Activated naive CD4-positive, alpha-beta T cell treated with anti-CD3 and anti-CD28 coated beads, Interleukin-2, amount 50 U/mL, for 24 hours (primary cell): ENCODE measurements around the gene GOLGA8N.
A peak's percentile ranks its signal among the peaks of the same experiment; 100 is the strongest.
"Not testable (repeated sequence)": the region's sequence is repeated elsewhere in the genome, so short reads cannot be mapped to it uniquely, and the experiment has no call there.

ENCODE experiments used
- H3K27ac Mint-ChIP-seq: one replicate; pipeline ENCODE4 v1.8.0; 2021; ENCODE audit warnings: mild to moderate bottlenecking, mixed read lengths
- H3K27me3 Mint-ChIP-seq: one replicate; pipeline ENCODE4 v1.8.0; 2021; ENCODE audit warnings: mixed read lengths
- H3K36me3 Mint-ChIP-seq: one replicate; pipeline ENCODE4 v1.8.0; 2021; ENCODE audit warnings: mixed read lengths
- H3K4me1 Mint-ChIP-seq: one replicate; pipeline ENCODE4 v1.8.0; 2021; ENCODE audit warnings: mixed read lengths
- H3K4me3 Mint-ChIP-seq: one replicate; pipeline ENCODE4 v1.8.0; 2021; ENCODE audit warnings: mild to moderate bottlenecking, mixed read lengths
- H3K9me3 Mint-ChIP-seq: one replicate; pipeline ENCODE4 v1.8.0; 2021; ENCODE audit warnings: mixed read lengths

The GOLGA8N gene

DNA sequence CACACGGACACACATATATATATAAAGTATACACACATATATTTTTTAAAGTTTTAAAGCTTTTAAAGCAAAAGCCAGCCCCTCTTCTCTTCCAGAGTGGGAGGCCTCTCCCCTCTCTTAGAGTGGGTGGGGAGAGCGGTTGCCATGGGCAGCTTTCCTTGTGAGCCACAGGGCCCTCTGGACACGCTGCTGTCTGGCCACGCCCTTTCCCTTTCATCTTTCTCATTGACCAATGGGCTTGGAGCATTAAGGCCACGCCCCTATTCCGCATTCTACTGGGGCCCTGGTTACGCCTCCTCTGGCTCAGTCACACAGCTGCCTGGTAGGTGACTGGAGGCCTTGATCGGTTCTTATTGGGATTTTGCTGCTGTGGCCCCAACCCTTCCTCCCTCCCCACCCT is at the start of gene GOLGA8N:
GOLGA8N (plus strand) TSS at position 306 of the 400 bp plus-strand sequence.
- H3K36me3 Mint-ChIP-seq, H3K27me3 Mint-ChIP-seq, H3K4me3 Mint-ChIP-seq, H3K9me3 Mint-ChIP-seq, H3K27ac Mint-ChIP-seq, H3K4me1 Mint-ChIP-seq: not testable (repeated sequence)

DNA sequence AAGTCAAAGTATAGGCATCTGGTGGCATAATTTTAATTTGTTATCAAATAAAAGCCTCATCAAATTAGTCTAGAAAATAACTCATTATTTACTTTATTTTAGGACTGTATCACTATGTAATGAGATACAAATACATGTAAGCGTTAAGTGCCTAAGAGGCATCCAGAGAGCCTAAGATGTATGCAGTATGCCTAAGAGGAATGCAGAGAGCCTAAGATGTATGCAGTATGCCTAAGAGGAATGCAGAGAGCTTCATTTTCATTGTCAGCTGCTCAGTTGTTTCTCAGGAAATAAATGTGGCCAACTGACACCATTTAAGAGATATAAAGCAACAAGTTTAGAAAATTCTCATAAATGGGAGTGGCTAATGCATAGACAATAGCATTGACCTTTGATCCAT is 49.8 kb upstream of the GOLGA8N start:
- H3K27me3 Mint-ChIP-seq, H3K4me1 Mint-ChIP-seq, H3K9me3 Mint-ChIP-seq, H3K27ac Mint-ChIP-seq, H3K4me3 Mint-ChIP-seq, H3K36me3 Mint-ChIP-seq: not testable (repeated sequence)

DNA sequence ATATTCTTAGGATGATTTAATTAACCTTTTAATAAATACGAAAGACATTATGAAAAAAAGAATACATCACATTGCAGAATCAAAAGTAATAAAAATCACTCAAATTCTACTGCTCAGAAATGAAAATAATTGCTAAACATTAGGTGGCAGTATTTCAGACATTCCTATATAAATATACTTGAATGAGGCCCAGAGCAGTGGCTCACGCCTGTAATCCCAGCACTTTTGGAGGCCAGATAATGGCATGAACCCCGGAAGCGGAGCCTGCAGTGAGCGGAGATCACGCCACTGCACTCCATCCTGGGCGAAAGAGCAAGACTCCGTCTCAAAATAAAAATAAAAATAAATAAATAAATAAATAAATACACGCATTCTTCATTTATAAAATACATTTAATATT is 48.1 kb upstream of the GOLGA8N start:
- H3K9me3 Mint-ChIP-seq, H3K27ac Mint-ChIP-seq, H3K36me3 Mint-ChIP-seq, H3K4me1 Mint-ChIP-seq, H3K4me3 Mint-ChIP-seq, H3K27me3 Mint-ChIP-seq: not testable (repeated sequence)

DNA sequence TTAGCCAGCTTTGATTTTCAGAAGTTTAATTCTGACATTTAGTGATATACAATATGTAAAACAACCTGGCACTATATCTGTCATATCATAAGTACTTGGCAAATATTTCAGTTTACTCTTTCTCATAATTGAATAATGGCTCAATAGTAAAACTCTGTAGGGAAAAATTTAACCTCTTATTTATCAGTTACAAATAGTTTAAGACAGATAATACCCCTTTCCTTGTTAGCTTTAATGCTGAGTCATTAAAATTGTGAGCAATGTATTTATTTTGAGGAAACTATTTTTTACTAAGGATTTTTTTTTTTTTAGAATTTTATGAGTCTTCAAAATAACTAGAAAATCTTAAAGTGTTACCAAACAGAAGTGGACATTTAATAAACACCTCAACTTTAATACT is 38.7 kb upstream of the GOLGA8N start:
- not testable (repeated sequence) for H3K9me3 Mint-ChIP-seq, H3K36me3 Mint-ChIP-seq, H3K27me3 Mint-ChIP-seq, H3K4me1 Mint-ChIP-seq, H3K27ac Mint-ChIP-seq, H3K4me3 Mint-ChIP-seq

DNA sequence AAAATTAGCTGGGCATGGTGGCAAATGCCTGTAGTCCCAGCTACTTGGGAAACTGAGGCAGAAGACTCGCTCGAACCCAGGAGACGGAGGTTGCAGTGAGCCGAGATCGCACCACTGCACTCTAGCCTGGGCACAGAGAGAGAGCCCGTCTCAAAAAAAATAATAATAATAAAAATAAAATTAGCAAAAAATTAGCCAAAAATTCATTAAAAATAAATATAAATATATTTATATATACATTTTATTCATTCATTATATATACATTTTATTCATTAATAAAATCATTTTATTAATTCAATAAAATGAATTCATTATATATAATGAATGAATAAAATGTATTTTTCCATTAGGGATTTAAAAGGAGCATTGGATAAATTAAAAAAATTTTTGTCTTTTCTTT is 31.1 kb upstream of the GOLGA8N start:
- H3K4me3 Mint-ChIP-seq, H3K9me3 Mint-ChIP-seq, H3K4me1 Mint-ChIP-seq, H3K27ac Mint-ChIP-seq, H3K27me3 Mint-ChIP-seq, H3K36me3 Mint-ChIP-seq: not testable (repeated sequence)

DNA sequence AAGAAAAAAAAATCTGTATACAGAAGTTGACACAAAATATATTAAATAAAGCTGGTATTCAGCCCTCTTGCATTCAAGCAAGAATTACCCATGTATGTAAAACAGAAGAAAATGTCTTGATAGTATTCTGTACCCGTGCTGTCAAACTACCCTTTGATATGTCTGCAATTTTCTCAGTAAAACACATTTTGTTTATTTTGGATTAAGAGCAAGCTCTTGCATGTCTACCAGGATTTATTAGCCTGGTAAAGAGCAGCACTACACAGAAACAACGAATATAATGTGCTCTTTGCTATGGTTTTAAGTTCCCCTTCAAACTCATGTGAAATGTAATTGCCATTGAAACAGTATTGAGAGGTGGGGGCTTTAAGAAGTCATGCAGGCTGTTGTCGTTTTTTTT is 24.3 kb upstream of the GOLGA8N start:
- H3K4me3 Mint-ChIP-seq, H3K27ac Mint-ChIP-seq, H3K27me3 Mint-ChIP-seq, H3K4me1 Mint-ChIP-seq, H3K36me3 Mint-ChIP-seq, H3K9me3 Mint-ChIP-seq: not testable (repeated sequence)

DNA sequence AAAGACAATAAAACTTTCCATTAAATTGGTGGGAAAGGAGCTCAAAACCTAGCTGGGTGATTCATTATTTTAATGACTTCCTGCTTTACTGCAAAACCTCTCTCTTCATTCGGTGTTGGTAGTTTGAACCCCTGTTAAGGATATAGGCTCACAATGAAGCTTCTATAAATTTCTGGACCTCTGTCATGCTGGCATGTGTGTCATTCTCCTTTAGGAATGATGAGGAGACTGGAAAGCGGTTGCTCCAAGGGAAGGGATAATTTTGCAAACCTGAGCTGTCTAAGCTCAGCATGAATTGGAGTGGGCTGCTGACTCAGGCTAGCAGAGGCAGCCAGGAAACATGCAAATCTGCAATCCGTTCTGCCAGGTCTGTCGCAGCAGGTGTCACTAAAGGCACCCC is 14.8 kb upstream of the GOLGA8N start:
- not testable (repeated sequence) for H3K4me3 Mint-ChIP-seq, H3K36me3 Mint-ChIP-seq, H3K27me3 Mint-ChIP-seq, H3K4me1 Mint-ChIP-seq, H3K9me3 Mint-ChIP-seq
- H3K27ac Mint-ChIP-seq, result peak overlapping the region; percentile 33

DNA sequence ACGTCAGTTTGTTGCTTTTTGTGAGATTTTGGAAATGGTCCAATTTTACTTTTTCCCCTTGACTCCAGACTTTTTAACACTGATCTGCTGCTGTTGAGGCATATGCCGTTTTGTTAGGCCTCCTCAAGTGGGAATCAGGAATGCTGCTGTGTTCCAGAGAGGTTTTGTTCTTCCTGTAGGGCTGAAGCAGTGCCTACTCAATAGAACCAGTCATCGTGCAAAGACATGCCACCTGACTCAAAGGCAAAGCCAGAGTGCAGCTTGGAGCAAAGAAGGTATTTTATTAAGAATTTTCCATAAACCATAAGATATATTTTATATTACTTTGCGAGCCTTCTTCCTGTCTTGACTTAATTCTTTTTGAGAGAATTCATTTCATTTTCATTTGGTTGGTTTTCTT is 7.4 kb upstream of the GOLGA8N start:
- not testable (repeated sequence) for H3K9me3 Mint-ChIP-seq, H3K4me3 Mint-ChIP-seq, H3K36me3 Mint-ChIP-seq, H3K27ac Mint-ChIP-seq, H3K27me3 Mint-ChIP-seq, H3K4me1 Mint-ChIP-seq

DNA sequence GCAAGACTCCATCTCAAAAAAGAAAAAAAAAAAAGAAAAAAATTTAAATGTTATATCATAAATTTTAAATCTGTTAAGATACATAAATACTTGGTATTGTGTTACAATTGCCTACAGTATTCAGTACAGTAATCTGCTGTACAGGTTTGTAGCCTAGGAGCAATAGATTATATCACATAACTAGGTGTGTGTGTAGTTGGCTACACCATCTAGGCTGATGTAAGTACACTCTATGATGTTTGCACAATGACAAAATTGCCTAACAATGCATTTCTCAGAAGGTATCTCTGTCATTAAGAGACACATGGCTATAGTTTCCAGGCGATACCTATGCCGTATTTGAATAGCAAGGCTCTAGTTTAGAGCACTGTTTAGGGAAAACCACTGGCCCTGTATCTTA is 16.3 kb downstream of the GOLGA8N start:
- not testable (repeated sequence) for H3K36me3 Mint-ChIP-seq

DNA sequence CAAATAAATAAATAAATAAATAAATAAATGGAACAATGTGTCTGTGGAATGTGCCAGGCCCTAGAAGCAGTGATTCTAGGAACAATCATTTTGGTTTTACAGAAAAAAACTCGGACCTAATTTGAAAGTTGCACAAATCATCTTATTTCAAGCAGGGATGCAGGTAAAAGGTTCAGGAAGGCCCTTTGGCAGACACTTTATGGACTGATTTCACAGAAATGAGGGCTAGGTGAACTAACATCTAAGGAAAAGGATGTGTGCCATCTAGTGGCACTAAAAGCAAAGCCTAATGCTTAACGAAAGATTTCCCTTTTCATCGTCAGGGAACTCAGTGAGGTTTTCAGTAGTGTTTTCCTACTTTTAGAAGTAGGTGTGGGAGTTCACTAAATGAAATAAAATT is 17.5 kb downstream of the GOLGA8N start:
- not testable (repeated sequence) for H3K9me3 Mint-ChIP-seq, H3K27me3 Mint-ChIP-seq, H3K4me1 Mint-ChIP-seq, H3K4me3 Mint-ChIP-seq, H3K27ac Mint-ChIP-seq, H3K36me3 Mint-ChIP-seq

More for the DNA sequence above, 16.3 kb downstream of the GOLGA8N start:
- H3K4me3 Mint-ChIP-seq, H3K4me1 Mint-ChIP-seq, H3K27me3 Mint-ChIP-seq, H3K9me3 Mint-ChIP-seq, H3K27ac Mint-ChIP-seq: not testable (repeated sequence)

DNA sequence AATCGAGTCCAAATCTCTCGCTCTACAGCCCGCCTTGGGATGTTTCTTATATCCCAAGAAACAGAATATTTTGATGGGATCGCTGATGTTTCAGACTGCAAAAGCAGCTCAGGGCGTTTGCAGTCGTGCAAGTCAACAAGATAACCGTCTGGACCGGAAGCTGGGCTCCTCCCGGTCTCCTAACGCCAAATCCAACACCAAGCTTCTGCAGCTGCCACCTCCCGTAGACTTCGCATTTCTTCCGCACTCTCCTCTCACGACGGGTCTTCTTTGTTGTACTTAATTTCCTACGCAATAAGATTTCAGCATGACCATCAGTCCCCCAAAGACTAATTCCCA is 21.4 kb downstream of the GOLGA8N start:
- H3K36me3 Mint-ChIP-seq, H3K9me3 Mint-ChIP-seq, H3K27me3 Mint-ChIP-seq: not testable (repeated sequence)
- Mint-ChIP-seq H3K27ac (peak overlapping the region; percentile 91), H3K4me3 (peak overlapping the region; percentile 92), H3K4me1 (peaks cover 20% of the 10 kb centered on the region)

DNA sequence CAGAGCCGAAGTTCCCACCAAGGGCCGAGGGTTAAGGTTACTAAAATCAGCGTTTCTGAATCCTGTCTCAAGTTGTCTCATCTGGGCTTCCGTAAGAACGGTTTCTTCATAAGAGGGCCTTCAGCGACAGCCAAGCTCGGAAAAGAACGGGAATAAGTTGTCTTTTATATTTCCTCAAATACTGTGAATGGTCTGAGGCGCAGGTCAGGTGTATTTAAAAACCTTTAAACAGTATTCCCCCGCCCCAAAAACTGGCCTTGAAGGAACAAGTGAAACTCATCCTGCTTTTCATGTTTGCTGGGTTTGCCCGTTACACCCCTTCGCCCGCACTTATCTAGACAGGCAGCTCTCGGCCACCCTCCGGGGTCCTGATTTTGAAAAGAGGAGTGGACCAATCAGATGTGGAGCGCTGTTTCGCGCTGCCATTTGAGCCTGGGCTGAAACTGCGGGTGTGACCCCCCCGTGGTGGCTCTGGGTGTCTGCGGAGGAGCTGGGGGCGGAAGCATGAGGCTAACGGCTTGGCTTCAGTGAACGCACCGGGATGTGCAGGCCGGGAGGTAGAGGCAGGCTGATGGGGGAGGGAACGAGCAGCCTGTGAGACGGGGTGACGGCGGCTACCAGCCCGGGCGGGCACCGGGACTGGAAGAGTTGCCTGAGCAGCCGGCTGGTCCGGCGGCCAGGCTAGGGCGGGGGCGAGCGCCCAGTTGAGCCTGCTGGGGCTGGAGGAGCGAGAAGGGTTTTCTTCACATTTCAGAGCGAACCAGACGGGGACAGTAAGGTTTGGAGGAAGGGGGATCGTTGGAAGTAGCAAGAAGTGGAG is 22.0 kb downstream of the GOLGA8N start, which contains the start of gene ARHGAP11A:
ARHGAP11A (plus strand) TSS at position 454 of the 820 bp plus-strand sequence. CDS start 708 bp downstream, outside the sequence.
- not testable (repeated sequence) for H3K27me3 Mint-ChIP-seq, H3K9me3 Mint-ChIP-seq, H3K36me3 Mint-ChIP-seq
- Mint-ChIP-seq H3K4me3 (peak within 1 kb of the TSS; percentile 92), H3K4me1 (peaks cover 20% of the 10 kb centered on the region), H3K27ac (peak within 1 kb of the TSS; percentile 91)

DNA sequence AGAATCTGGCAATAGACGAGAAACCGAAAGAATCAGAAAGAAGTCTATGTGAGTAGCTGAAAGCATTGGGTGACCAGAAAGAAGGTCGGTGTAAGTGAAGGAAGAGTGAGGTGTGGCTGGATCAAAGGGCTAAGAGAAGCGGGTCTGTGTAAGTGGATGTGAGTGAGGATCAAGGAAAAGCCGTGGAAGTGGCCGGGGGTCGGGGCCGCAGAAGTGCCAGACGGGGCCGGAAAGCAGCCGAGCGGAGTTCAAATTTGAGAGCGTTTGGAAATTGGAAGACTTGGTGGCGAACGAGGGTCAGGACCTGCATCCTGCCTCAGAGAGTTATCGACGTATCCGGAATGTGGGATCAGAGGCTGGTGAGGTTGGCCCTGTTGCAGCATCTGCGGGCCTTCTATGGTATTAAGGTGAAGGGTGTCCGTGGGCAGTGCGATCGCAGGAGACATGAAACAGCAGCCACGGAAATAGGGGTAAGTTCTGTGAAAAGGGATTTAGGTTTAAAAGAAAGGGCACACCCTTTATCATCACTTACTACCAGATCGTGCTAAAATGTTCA is 22.7 kb downstream of the GOLGA8N start:
- Mint-ChIP-seq H3K27ac (peak overlapping the region; percentile 91), H3K4me1 (peaks cover 20% of the 10 kb centered on the region), H3K4me3 (peak overlapping the region; percentile 92)
- not testable (repeated sequence) for H3K9me3 Mint-ChIP-seq, H3K36me3 Mint-ChIP-seq, H3K27me3 Mint-ChIP-seq

DNA sequence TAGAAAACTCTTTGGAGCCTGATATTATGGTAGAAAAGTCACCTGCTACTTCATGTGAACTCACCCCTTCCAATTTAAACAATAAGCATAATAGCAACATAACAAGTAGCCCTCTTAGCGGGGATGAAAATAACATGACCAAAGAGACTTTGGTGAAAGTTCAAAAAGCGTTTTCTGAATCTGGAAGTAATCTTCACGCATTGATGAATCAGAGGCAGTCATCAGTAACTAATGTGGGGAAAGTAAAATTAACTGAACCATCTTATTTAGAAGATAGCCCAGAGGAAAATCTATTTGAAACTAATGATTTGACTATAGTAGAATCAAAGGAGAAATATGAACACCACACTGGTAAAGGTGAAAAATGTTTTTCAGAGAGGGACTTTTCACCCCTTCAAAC is 43.2 kb downstream of the GOLGA8N start:
- H3K27me3 Mint-ChIP-seq, result peaks cover 2% of the 10 kb centered on the region
- no peak overlapping the region for H3K27ac Mint-ChIP-seq
- peaks cover 12% of the 10 kb centered on the region for H3K36me3 Mint-ChIP-seq
- no peaks in the 10 kb centered on the region for H3K9me3 Mint-ChIP-seq
- no peaks in the 10 kb centered on the region for H3K4me1 Mint-ChIP-seq
- H3K4me3 Mint-ChIP-seq, result no peak overlapping the region

DNA sequence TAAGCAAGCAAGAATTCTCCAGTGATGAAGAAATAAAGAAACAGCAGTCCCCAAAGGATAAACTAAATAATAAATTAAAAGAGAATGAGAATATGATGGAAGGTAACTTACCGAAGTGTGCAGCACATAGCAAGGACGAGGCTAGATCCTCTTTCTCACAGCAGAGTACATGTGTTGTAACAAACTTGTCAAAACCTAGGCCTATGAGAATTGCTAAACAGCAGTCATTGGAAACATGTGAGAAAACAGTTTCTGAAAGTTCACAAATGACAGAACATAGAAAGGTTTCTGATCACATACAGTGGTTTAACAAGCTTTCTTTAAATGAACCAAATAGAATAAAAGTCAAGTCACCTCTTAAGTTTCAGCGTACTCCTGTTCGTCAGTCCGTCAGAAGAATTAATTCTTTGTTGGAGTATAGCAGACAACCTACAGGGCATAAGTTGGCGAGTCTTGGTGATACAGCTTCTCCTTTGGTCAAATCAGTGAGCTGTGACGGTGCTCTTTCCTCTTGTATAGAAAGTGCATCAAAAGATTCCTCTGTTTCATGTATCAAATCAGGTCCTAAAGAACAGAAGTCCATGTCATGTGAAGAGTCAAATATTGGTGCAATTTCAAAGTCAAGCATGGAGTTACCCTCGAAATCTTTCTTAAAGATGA is 43.8 kb downstream of the GOLGA8N start:
- Mint-ChIP-seq H3K9me3 (no peaks in the 10 kb centered on the region), H3K27me3 (peaks cover 2% of the 10 kb centered on the region), H3K27ac (no peak overlapping the region), H3K4me1 (no peaks in the 10 kb centered on the region), H3K36me3 (peaks cover 12% of the 10 kb centered on the region), H3K4me3 (no peak overlapping the region)

DNA sequence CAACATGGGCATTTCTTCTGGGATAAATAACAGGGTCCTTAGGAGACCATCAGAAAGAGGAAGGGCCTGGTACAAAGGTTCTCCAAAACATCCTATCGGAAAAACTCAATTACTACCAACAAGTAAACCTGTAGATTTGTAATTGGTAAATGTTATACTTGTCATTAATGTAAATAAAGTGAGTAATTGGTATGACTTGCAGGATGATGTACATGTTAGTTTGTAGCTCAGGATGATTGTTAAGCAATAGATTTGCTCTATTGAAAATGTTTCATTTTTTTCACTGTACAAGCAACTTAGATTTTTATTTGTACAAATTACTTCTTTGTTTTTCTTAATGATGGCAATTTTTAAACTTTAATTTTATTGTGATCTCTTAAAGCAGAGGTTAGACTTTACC is 44.4 kb downstream of the GOLGA8N start:
- peaks cover 12% of the 10 kb centered on the region for H3K36me3 Mint-ChIP-seq
- no peak overlapping the region for H3K27ac Mint-ChIP-seq
- H3K4me1 Mint-ChIP-seq, result no peaks in the 10 kb centered on the region
- H3K4me3 Mint-ChIP-seq, result no peak overlapping the region
- no peaks in the 10 kb centered on the region for H3K9me3 Mint-ChIP-seq
- H3K27me3 Mint-ChIP-seq, result peaks cover 2% of the 10 kb centered on the region
